ENCODE measurements around the gene CDC5L.

CDC5L gene

DNA sequence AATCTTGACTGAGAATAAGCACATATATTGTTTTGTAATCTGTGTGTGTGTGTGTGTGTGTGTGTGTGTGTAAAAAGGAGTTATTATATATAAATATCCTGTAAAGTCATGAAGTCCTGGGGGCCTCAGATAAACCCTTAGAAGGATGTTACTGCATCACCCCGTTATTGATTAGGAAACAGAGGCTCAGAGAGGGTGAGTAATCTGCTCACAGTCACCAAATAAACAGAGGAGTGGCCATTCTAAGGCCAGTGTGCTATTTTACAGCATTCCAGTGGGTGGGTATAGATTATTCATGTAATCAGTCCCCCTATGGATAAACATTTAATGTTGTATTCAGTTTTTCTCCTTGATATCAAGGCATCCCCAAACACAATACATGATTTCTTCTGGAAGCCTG, 87.1 kb downstream of the CDC5L start:
- no peak overlapping the region for H3K4me3 ChIP-seq (ENCODE audit: low read depth, low read length)
- TF ChIP-seq, protein P1, sequence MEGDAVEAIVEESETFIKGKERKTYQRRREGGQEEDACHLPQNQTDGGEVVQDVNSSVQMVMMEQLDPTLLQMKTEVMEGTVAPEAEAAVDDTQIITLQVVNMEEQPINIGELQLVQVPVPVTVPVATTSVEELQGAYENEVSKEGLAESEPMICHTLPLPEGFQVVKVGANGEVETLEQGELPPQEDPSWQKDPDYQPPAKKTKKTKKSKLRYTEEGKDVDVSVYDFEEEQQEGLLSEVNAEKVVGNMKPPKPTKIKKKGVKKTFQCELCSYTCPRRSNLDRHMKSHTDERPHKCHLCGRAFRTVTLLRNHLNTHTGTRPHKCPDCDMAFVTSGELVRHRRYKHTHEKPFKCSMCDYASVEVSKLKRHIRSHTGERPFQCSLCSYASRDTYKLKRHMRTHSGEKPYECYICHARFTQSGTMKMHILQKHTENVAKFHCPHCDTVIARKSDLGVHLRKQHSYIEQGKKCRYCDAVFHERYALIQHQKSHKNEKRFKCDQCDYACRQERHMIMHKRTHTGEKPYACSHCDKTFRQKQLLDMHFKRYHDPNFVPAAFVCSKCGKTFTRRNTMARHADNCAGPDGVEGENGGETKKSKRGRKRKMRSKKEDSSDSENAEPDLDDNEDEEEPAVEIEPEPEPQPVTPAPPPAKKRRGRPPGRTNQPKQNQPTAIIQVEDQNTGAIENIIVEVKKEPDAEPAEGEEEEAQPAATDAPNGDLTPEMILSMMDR (IDR thresholded peaks at IDR 0.05; ENCODE audit: low read depth, low read length) = no peak

DNA sequence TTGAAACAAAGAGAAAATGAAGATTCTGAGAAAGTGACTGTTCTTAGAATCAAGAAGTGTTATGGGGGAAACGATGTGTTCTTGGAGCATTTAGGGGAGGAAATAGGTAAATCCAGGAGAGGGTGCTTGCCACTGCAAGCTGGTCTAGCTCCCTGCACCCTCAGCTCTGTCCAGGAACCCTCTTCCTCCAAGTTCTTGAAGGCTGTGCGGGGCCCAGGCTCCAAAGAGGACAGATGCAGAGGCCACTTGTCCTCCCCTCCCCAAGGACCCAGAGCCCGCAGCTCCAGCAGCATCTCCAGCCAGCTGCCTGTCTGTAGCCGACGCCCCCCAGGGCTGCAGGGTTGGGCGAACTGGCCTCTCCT, 87.9 kb downstream of the CDC5L start:
- H3K4me3 ChIP-seq (ENCODE audit: low read depth, low read length) = no peak overlapping the region
- TF ChIP-seq, protein P1 (IDR thresholded peaks at IDR 0.05; ENCODE audit: low read depth, low read length) = no peak

DNA sequence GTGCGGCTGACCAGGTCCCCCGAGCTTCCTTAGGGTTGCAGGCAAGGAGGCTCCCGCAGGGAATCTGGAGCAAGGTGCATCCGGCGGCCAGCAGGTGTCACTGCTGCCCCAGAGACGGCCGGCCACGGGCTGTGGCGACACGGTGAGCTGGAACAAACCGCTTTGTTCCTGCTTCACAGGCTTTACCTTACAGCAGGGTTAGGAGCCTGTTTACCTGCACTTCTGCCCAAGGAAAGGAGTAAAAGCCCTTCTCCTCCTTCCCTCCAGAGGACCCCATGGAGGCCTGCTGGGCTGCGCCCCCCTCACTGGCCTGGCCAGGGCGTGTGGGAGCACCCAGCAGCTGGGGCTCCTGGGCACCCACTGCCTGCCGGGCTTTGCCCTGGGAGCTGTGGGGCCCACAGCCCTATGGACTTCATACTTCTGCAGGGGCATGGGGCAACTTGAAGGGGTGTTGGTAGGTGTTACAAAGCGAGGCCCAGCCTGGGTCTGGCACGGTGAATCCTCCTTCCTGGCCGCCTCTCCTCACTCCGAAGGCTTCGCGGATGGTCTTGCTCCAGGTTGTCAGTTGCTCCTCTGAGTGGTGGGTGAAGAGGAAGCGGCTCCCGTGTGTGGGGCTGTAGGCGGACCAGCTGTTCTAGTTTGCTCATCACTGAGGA, 88.4 kb downstream of the CDC5L start:
- TF ChIP-seq, protein P1 (IDR thresholded peaks at IDR 0.05; ENCODE audit: low read depth, low read length) = peak; percentile 85
- H3K4me3 ChIP-seq (ENCODE audit: low read depth, low read length) = no peak overlapping the region

DNA sequence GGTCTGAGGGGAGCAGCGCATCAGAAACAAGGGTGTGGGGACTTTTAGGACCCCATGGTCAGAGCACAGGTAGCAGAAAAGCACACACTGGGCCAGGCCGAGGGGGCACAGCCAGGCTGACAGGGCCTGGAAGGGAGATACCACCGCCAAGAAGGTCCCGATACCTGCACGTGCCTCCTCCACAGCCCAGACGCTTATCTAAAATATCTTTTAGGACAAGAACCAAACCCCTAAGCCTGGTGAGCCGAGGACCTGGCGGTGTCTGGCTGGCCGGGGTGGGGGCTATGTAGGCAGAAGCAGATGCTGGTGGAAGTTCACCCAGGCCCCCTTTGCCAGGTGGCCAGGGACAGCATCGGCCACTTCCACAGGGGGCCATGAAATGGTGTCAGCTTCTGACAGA, 89.3 kb downstream of the CDC5L start:
- TF ChIP-seq, protein P1 (IDR thresholded peaks at IDR 0.05; ENCODE audit: low read depth, low read length) = no peak
- no peak overlapping the region for H3K4me3 ChIP-seq (ENCODE audit: low read depth, low read length)

DNA sequence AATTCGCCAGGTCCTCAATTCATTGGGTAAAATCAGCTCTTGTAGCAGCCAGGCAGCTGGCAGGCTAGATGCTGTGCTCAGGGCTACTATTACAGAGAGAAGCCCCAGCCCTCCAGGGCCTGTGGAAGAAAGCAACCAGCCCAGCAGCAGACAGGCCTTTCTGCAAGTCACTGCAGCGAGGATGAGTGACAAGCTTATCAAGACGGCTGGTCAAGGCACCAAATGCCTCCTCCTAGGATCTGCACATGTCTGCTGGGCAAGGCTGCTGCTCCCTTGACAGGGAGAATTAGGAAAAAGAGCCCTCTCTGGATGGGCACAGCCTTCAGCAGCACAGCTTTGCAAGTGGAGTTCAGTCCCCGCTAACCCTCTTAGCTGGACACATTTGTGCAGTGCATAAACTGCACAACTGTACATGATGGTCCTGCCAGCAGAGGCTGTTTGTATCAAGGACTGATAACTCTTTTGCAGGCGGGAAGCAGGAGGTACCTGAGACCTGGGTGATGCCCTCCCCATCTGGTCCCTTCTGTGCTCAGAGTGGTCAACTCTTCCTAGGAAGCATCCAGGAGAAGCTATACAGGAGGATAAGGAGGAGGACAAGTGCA, 89.9 kb downstream of the CDC5L start:
- TF ChIP-seq, protein P1 (IDR thresholded peaks at IDR 0.05; ENCODE audit: low read depth, low read length) = no peak
- no peak overlapping the region for H3K4me3 ChIP-seq (ENCODE audit: low read depth, low read length)

DNA sequence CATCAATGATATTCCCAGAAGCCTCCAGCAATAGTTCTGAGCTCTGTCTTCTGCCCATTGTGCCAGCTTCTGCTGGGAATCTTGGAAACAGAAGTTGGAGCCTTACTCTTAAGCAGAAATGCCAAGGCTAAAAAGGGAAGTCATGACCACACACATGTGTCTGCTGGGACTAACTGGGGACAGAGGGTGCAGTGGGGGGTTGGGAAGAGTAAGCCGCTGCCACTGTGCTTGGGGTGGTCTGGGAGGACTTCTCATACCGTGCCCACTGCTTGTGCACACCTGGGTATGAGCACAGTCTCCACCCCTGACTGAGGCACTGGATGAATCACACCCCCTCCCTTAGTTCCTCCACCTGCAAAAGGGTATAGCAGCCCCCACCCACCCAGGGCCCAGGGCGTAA, 90.7 kb downstream of the CDC5L start:
- TF ChIP-seq, protein P1 (IDR thresholded peaks at IDR 0.05; ENCODE audit: low read depth, low read length) = no peak
- H3K4me3 ChIP-seq (ENCODE audit: low read depth, low read length) = no peak overlapping the region

DNA sequence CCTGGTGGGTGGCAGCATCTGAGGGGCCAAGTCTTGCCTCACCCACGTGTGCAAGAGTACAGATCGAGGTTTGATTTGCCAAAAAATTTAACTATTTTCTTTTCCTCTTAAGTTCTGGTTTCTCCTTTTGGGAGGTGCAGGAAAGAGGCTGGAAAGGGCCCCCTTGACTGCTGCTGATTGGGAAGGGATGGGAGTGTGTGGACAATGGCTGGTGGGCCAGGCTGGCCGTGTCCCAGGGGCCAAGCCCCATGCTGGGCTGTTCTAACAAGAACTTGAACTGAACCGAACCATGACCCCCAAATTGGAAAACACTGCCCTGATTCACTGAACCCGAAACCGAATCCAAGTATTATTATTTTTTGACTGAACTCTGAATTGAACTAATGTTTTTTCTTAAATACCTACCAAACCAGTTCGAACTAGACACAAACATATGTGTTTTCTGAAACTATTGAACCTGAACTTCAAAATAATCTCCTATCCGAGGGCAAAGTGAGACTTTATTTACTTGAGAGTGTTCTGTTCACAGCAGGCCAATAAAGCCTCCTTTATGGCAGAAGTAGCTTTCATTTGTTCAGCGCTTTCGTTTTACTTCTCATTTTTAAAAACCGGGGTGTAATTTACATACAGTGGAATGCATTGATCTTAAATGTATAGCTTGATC, 91.2 kb downstream of the CDC5L start:
- TF ChIP-seq, protein P1 (IDR thresholded peaks at IDR 0.05; ENCODE audit: low read depth, low read length) = no peak
- no peak overlapping the region for H3K4me3 ChIP-seq (ENCODE audit: low read depth, low read length)
